HEK293 (cell line): ENCODE data around the gene PAK3.

Source experiments
- CTCF ChIA-PET: fragments of 350-600 bp; formaldehyde crosslinking; extraction: SDS; loops from one replicate; lab custom pipeline; 2021; ENCODE audit warnings: antibody characterized with exemption; lab: Yijun Ruan, JAX
- POLR2A ChIA-PET: fragments of 300-600 bp; formaldehyde crosslinking; extraction: SDS; loops from one replicate; lab custom pipeline; 2020; ENCODE audit warnings: antibody characterized with exemption, inconsistent platforms; lab: Yijun Ruan, JAX
- H3K27ac ChIP-seq: fragments of 200-500 bp; sonication (Bioruptor generic); 2 replicates; pipeline ENCODE4 v1.5.1; 2014; ENCODE audit warnings: low read depth, low read length, control low read depth, inconsistent platforms; ENCODE audit errors: extremely low read depth
- H3K36me3 ChIP-seq, 2 experiments: fragments of 200-500 bp in 1 of 2; sonication (Bioruptor generic) in 1 of 2; 1 replicate in 1 of 2; 2 replicates in 1 of 2; pipeline ENCODE4 v1.5.1; 2014 to 2017; ENCODE audit warnings: inconsistent platforms in 2 of 2, low read length in 2 of 2; ENCODE audit not compliant: control insufficient read depth in 2 of 2, insufficient read depth in 1 of 2
- H3K4me1 ChIP-seq: fragments of 200-500 bp; sonication (Bioruptor generic); 2 replicates; pipeline ENCODE4 v1.5.1; 2014; ENCODE audit warnings: mild to moderate bottlenecking, low read length, inconsistent platforms; ENCODE audit not compliant: control insufficient read depth, insufficient read depth
- H3K4me3 ChIP-seq: 2 replicates; pipeline ENCODE4 v1.5.1; 2011; ENCODE audit warnings: low read depth, mild to moderate bottlenecking, control low read depth, low read length, moderate library complexity
- H3K9me3 ChIP-seq: fragments of 200-500 bp; sonication (Bioruptor generic); 2 replicates; pipeline ENCODE4 v1.5.1; 2014; ENCODE audit warnings: low read depth, low read length, inconsistent platforms; ENCODE audit not compliant: control insufficient read depth, insufficient read depth
- KLF8 ChIP-seq: fragments of 450-650 bp; formaldehyde crosslinking; IDR thresholded peaks from 2 replicates; pipeline ENCODE4 v1.5.1; 2016; ENCODE audit warnings: missing biosample characterization, missing genetic modification characterization
- KLF9 ChIP-seq: fragments of 450-650 bp; formaldehyde crosslinking; IDR thresholded peaks from 2 replicates; pipeline ENCODE4 v1.5.1; 2016; ENCODE audit warnings: missing biosample characterization, missing genetic modification characterization, low read depth
- SETDB1 ChIP-seq: IDR thresholded peaks from one replicate; pipeline ENCODE4 v1.6.1; 2017; ENCODE audit warnings: mild to moderate bottlenecking, low read length, moderate library complexity, mixed read lengths; ENCODE audit not compliant: insufficient read length
- YY2 ChIP-seq: fragments of 450-650 bp; formaldehyde crosslinking; IDR thresholded peaks from 2 replicates; pipeline ENCODE4 v1.5.1; 2016; ENCODE audit warnings: missing biosample characterization, missing genetic modification characterization
- ZBTB7A ChIP-seq: fragments of 450-650 bp; formaldehyde crosslinking; IDR thresholded peaks from 2 replicates; pipeline ENCODE4 v1.5.1; 2016; ENCODE audit warnings: low read depth, missing biosample characterization, missing genetic modification characterization
- ZNF211 ChIP-seq: fragments of 450-650 bp; formaldehyde crosslinking; IDR thresholded peaks from 2 replicates; pipeline ENCODE4 v1.5.1; 2016; ENCODE audit warnings: low read depth, missing biosample characterization, missing genetic modification characterization
- ZNF37A ChIP-seq: fragments of 450-650 bp; IDR thresholded peaks from 2 replicates; pipeline ENCODE4 v1.5.1; 2018; ENCODE audit warnings: missing biosample characterization, missing genetic modification characterization
- ZNF404 ChIP-seq: fragments of 450-650 bp; formaldehyde crosslinking; IDR thresholded peaks from 2 replicates; pipeline ENCODE4 v1.5.1; 2017; ENCODE audit warnings: missing biosample characterization, missing genetic modification characterization
- ZNF571 ChIP-seq: fragments of 450-650 bp; formaldehyde crosslinking; IDR thresholded peaks from 2 replicates; pipeline ENCODE4 v1.5.0; 2017; ENCODE audit warnings: missing biosample characterization, missing genetic modification characterization
- ZNF677 ChIP-seq: fragments of 450-650 bp; IDR thresholded peaks from 2 replicates; pipeline ENCODE4 v1.5.0; 2018; ENCODE audit warnings: missing biosample characterization, mild to moderate bottlenecking, missing genetic modification characterization, moderate library complexity
- ZNF76 ChIP-seq: fragments of 450-650 bp; formaldehyde crosslinking; IDR thresholded peaks from 2 replicates; pipeline ENCODE4; 2016; ENCODE audit warnings: low read depth, missing biosample characterization, missing genetic modification characterization, borderline replicate concordance
- ZNF776 ChIP-seq: fragments of 450-650 bp; formaldehyde crosslinking; IDR thresholded peaks from 2 replicates; pipeline ENCODE4 v1.5.0; 2017; ENCODE audit warnings: missing biosample characterization, missing genetic modification characterization, borderline replicate concordance
- ZNF785 ChIP-seq: fragments of 450-650 bp; formaldehyde crosslinking; IDR thresholded peaks from 2 replicates; pipeline ENCODE4 v1.5.1; 2016; ENCODE audit warnings: missing biosample characterization, missing genetic modification characterization
- ZSCAN16 ChIP-seq: fragments of 450-650 bp; formaldehyde crosslinking; IDR thresholded peaks from 2 replicates; pipeline ENCODE4 v1.5.1; 2016; ENCODE audit warnings: missing biosample characterization, missing genetic modification characterization
- TF ChIP-seq, protein P1 (sequence below): fragments of 450-650 bp; formaldehyde crosslinking; IDR thresholded peaks from 2 replicates; pipeline ENCODE4 v1.5.1; 2016; ENCODE audit warnings: missing biosample characterization, missing genetic modification characterization, low read depth
- TF ChIP-seq, protein P2 (sequence below): fragments of 450-650 bp; formaldehyde crosslinking; IDR thresholded peaks from 2 replicates; pipeline ENCODE4 v1.5.1; 2016; ENCODE audit warnings: missing biosample characterization, missing genetic modification characterization
- TF ChIP-seq, protein P3 (sequence below): fragments of 450-650 bp; formaldehyde crosslinking; IDR thresholded peaks from 2 replicates; pipeline ENCODE4 v1.5.1; 2016; ENCODE audit warnings: missing biosample characterization, missing genetic modification characterization, borderline replicate concordance
- TF ChIP-seq, protein P4 (sequence below): fragments of 450-650 bp; formaldehyde crosslinking; IDR thresholded peaks from 2 replicates; pipeline ENCODE4 v1.5.1; 2016; ENCODE audit warnings: missing biosample characterization, missing genetic modification characterization
- TF ChIP-seq, protein P5 (sequence below): fragments of 450-650 bp; formaldehyde crosslinking; IDR thresholded peaks from 2 replicates; pipeline ENCODE4 v1.5.1; 2016; ENCODE audit warnings: missing biosample characterization, missing genetic modification characterization
- TF ChIP-seq, protein P6 (sequence below): fragments of 450-650 bp; IDR thresholded peaks from 2 replicates; pipeline ENCODE4 v1.5.1; 2018; ENCODE audit warnings: missing biosample characterization, mild to moderate bottlenecking, missing genetic modification characterization

The PAK3 gene

DNA sequence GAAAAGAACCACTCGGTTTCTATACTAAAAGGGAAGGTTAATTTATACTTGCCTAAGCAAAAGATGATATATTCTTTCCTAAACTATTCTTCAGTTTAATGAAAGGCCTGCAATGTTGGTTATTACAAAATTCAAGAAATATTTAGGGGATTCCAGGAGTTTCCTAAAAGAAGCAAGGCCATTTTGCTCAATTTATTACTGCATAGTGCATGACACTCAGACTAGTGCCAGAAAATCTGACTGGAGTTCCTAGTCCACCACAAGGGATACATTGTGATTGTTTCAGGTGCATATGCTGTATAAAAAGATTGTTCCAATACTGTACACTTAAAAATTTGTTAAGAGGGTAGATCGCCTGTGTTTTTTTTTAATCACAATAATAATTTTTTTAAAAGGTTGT, 95.6 kb downstream of the PAK3 start (continued):
- TF ChIP-seq, protein P1, sequence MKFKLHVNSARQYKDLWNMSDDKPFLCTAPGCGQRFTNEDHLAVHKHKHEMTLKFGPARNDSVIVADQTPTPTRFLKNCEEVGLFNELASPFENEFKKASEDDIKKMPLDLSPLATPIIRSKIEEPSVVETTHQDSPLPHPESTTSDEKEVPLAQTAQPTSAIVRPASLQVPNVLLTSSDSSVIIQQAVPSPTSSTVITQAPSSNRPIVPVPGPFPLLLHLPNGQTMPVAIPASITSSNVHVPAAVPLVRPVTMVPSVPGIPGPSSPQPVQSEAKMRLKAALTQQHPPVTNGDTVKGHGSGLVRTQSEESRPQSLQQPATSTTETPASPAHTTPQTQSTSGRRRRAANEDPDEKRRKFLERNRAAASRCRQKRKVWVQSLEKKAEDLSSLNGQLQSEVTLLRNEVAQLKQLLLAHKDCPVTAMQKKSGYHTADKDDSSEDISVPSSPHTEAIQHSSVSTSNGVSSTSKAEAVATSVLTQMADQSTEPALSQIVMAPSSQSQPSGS (tag by site-specific recombination): no peak
- TF ChIP-seq ZNF211 (tag by site-specific recombination): no peak

DNA sequence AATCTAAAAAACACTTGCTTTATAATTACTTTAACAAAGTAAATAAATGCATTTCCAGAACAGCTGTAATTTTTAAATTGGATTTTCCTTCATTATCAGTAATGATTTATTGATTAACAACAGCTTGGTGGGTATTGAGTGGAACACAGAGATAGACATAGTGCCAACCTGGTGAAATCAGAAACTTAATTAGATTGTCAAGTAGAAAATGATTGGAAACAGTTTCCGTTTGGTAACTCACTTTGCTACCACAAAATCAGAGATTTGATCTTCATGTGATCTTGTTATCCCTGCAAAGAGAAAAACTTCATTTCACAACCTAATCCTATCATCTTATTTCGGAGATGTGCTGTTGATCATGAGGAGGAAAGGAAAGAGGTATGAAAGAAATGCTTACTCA, 103.5 kb downstream of the PAK3 start:
- H3K9me3 ChIP-seq: no peaks in the 10 kb centered on the region
- POLR2A ChIA-PET: no interaction called here
- no peaks in the 10 kb centered on the region for H3K4me1 ChIP-seq
- TF ChIP-seq ZNF677 (tag by site-specific recombination): no peak
- no peak for TF ChIP-seq ZBTB7A
- no peak for TF ChIP-seq ZNF76
- no peak overlapping the region for H3K27ac ChIP-seq
- CTCF ChIA-PET: interaction anchor here (0.6 kb wide), 2 partner anchors 45 to 1053 kb away, joined by 3 read pairs; no protein-coding TSS in a partner anchor
- H3K4me3 ChIP-seq: no peak overlapping the region
- H3K36me3 ChIP-seq: no peaks in the 10 kb centered on the region

DNA sequence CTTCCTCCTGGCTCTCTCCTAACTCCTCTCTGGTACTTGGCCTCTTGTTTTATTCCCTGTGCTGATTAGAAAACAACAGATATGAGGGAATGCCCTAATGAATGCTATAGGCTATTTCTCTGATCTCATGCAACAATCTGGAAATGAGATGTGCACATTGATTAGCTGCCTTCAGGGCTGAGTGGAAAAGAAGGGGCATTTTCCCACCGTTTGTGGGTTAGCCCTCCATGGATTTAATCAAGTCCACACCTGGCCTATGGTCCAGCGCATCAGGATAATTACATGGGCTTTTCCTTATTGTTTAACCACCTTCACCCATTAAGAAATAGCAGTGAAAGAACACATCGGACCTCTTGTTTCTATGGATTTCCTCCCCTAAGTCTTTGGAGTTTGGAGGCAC, 104.3 kb downstream of the PAK3 start:
- Histone ChIP-seq H3K9me3 (no peaks in the 10 kb centered on the region), H3K4me3 (no peak overlapping the region), H3K36me3 (no peaks in the 10 kb centered on the region), H3K27ac (no peak overlapping the region), H3K4me1 (no peaks in the 10 kb centered on the region)
- ChIA-PET POLR2A (no interaction called here), CTCF (no interaction called here)
- TF ChIP-seq YY2: no peak
- no peak for TF ChIP-seq KLF9 (tag by site-specific recombination)
- no peak for TF ChIP-seq ZNF776 (tag by site-specific recombination)
- TF ChIP-seq, protein P2, sequence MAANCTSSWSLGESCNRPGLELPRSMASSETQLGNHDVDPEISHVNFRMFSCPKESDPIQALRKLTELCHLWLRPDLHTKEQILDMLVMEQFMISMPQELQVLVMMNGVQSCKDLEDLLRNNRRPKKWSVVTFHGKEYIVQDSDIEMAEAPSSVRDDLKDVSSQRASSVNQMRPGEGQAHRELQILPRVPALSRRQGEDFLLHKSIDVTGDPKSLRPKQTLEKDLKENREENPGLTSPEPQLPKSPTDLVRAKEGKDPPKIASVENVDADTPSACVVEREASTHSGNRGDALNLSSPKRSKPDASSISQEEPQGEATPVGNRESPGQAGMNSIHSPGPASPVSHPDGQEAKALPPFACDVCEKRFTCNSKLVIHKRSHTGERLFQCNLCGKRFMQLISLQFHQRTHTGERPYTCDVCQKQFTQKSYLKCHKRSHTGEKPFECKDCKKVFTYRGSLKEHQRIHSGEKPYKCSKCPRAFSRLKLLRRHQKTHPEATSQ: no peak
- TF ChIP-seq, protein P3, sequence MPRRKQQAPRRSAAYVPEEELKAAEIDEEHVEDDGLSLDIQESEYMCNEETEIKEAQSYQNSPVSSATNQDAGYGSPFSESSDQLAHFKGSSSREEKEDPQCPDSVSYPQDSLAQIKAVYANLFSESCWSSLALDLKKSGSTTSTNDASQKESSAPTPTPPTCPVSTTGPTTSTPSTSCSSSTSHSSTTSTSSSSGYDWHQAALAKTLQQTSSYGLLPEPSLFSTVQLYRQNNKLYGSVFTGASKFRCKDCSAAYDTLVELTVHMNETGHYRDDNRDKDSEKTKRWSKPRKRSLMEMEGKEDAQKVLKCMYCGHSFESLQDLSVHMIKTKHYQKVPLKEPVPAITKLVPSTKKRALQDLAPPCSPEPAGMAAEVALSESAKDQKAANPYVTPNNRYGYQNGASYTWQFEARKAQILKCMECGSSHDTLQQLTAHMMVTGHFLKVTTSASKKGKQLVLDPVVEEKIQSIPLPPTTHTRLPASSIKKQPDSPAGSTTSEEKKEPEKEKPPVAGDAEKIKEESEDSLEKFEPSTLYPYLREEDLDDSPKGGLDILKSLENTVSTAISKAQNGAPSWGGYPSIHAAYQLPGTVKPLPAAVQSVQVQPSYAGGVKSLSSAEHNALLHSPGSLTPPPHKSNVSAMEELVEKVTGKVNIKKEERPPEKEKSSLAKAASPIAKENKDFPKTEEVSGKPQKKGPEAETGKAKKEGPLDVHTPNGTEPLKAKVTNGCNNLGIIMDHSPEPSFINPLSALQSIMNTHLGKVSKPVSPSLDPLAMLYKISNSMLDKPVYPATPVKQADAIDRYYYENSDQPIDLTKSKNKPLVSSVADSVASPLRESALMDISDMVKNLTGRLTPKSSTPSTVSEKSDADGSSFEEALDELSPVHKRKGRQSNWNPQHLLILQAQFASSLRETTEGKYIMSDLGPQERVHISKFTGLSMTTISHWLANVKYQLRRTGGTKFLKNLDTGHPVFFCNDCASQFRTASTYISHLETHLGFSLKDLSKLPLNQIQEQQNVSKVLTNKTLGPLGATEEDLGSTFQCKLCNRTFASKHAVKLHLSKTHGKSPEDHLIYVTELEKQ (tag by site-specific recombination): no peak
- no peak for TF ChIP-seq ZNF785
- TF ChIP-seq, protein P4, sequence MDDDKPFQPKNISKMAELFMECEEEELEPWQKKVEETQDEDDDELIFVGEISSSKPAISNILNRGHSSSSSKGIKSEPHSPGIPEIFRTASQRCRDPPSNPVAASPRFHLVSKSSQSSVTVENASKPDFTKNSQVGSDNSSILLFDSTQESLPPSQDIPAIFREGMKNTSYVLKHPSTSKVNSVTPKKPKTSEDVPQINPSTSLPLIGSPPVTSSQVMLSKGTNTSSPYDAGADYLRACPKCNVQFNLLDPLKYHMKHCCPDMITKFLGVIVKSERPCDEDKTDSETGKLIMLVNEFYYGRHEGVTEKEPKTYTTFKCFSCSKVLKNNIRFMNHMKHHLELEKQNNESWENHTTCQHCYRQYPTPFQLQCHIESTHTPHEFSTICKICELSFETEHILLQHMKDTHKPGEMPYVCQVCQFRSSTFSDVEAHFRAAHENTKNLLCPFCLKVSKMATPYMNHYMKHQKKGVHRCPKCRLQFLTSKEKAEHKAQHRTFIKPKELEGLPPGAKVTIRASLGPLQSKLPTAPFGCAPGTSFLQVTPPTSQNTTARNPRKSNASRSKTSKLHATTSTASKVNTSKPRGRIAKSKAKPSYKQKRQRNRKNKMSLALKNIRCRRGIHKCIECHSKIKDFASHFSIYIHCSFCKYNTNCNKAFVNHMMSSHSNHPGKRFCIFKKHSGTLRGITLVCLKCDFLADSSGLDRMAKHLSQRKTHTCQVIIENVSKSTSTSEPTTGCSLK (tag by site-specific recombination): no peak
- no peak for TF ChIP-seq ZNF404
- TF ChIP-seq, protein P5, sequence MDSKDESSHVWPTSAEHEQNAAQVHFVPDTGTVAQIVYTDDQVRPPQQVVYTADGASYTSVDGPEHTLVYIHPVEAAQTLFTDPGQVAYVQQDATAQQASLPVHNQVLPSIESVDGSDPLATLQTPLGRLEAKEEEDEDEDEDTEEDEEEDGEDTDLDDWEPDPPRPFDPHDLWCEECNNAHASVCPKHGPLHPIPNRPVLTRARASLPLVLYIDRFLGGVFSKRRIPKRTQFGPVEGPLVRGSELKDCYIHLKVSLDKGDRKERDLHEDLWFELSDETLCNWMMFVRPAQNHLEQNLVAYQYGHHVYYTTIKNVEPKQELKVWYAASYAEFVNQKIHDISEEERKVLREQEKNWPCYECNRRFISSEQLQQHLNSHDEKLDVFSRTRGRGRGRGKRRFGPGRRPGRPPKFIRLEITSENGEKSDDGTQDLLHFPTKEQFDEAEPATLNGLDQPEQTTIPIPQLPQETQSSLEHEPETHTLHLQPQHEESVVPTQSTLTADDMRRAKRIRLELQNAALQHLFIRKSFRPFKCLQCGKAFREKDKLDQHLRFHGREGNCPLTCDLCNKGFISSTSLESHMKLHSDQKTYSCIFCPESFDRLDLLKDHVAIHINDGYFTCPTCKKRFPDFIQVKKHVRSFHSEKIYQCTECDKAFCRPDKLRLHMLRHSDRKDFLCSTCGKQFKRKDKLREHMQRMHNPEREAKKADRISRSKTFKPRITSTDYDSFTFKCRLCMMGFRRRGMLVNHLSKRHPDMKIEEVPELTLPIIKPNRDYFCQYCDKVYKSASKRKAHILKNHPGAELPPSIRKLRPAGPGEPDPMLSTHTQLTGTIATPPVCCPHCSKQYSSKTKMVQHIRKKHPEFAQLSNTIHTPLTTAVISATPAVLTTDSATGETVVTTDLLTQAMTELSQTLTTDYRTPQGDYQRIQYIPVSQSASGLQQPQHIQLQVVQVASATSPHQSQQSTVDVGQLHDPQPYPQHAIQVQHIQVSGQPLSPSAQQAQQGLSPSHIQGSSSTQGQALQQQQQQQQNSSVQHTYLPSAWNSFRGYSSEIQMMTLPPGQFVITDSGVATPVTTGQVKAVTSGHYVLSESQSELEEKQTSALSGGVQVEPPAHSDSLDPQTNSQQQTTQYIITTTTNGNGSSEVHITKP (tag by site-specific recombination): no peak
- no peak for TF ChIP-seq ZNF571 (tag by site-specific recombination)
- no peak for TF ChIP-seq SETDB1
- no peak for TF ChIP-seq KLF8
- TF ChIP-seq ZSCAN16 (tag by site-specific recombination): no peak
- no peak for TF ChIP-seq ZNF37A
- TF ChIP-seq, protein P6, sequence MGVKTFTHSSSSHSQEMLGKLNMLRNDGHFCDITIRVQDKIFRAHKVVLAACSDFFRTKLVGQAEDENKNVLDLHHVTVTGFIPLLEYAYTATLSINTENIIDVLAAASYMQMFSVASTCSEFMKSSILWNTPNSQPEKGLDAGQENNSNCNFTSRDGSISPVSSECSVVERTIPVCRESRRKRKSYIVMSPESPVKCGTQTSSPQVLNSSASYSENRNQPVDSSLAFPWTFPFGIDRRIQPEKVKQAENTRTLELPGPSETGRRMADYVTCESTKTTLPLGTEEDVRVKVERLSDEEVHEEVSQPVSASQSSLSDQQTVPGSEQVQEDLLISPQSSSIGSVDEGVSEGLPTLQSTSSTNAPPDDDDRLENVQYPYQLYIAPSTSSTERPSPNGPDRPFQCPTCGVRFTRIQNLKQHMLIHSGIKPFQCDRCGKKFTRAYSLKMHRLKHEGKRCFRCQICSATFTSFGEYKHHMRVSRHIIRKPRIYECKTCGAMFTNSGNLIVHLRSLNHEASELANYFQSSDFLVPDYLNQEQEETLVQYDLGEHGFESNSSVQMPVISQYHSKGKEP (tag by site-specific recombination): no peak
